Measurements from ENCODE around the gene FABP1.

Gene FABP1

DNA sequence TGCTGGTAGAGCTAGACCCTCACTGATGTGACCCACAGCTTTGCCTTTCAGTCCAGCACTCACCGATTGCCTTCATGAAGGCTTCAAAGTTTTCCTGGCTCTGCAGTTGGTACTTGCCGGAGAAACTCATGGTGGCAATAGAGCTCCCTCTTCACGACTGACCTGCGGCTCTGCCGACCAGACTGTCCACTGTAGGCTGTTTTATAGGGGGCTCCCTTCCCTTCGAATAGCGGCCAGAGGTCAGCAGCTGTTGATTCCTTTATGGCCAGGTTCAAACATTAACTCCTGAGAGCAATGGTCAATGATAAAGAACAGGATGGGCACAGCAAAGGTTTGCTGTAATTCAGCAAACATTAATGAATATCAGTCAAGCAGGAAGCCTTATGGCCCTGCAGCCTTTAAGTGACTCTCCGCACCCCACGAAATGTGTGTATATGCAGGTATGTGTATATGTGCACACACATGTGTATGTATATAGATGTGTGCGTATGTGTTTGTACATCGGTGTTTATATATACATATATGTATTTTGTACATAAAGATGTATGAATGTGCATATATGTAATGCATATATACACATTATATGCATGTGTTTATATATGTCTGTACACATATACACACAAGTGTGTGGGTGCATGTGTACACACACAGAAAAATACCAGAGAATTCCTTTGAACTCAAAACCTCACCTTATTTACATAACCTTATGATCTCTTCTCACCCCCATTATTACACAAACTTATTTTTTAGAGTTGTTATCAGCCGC, at the start of gene FABP1:
TSS of gene FABP1 (minus strand) at position 175 of the 766 bp plus-strand sequence. CDS start at position 130, 45 bp downstream.
- H3K27me3 ChIP-seq (ENCODE audit: insufficient read depth, low read length): no peaks in the 10 kb centered on the region

DNA sequence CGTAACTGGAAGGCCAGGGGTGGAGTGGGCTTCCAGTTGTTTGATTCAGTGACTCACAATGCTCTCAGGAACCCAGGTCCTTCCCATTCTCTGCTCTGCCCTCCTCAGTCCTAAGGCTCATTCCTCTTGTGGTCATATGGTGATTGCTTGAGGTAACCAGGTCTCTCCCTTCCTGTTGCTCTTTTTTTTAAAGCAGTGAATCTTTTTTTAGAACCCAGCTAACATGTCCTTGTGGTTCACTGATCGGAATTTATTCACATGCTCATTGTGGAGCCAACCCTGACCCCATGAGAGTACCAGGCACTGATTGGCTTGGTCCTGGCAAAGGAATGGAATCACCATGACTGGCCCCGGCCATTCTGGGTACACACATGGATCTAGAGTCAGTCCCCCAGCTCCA, 49.7 kb upstream of the FABP1 start:
- Histone ChIP-seq H3K36me3 (ENCODE audit: insufficient read depth, low read length) (no peaks in the 10 kb centered on the region), H3K27me3 (ENCODE audit: insufficient read depth, low read length) (no peaks in the 10 kb centered on the region), H3K4me1 (ENCODE audit: insufficient read depth, low read length) (no peaks in the 10 kb centered on the region), H3K4me3 (ENCODE audit: low read length) (no peak overlapping the region), H2AFZ (ENCODE audit: low read depth, low read length) (no peak overlapping the region), H3K9me3 (ENCODE audit: low read length) (no peaks in the 10 kb centered on the region)

More for the DNA sequence above, at the start of gene FABP1:
- Histone ChIP-seq H3K4me1 (ENCODE audit: insufficient read depth, low read length) (no peaks in the 10 kb centered on the region), H2AFZ (ENCODE audit: low read depth, low read length) (no peak within 1 kb of the TSS), H3K4me3 (ENCODE audit: low read length) (no peak within 1 kb of the TSS), H3K9me3 (ENCODE audit: low read length) (no peaks in the 10 kb centered on the region), H3K36me3 (ENCODE audit: insufficient read depth, low read length) (no peaks in the 10 kb centered on the region)

DNA sequence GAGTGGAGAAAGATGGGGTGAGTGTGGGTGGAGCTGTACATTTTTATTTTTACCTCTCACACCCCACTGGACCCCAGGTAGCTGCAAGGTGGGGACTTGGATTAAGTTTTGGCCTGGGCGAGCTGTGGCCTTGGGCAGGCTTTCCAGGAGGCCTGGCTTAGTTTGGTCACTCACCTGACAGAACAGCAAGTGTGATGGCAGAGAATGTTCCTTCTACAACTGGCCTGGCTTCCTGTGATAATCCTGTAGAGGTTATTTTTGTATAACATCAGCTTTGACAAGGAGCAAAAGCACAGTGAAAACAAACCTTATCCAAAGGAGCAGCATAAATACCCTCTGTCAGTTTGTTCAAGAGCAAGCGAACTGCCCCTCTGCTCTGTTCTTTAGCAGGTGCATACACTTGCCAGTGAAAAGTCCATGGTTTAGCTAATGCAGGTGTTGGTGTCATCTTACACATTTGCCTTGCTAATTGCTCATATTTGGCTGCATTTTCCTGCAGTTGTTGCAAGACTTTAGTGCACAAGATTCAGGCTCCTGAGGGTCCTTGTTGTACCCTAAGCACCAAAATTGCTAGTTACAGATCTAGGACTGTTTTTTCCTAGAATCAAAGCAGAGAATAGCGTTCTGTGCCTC, 48.6 kb upstream of the FABP1 start:
- Histone ChIP-seq H3K36me3 (ENCODE audit: insufficient read depth, low read length) (no peaks in the 10 kb centered on the region), H3K4me3 (ENCODE audit: low read length) (no peak overlapping the region), H2AFZ (ENCODE audit: low read depth, low read length) (no peak overlapping the region), H3K9me3 (ENCODE audit: low read length) (no peaks in the 10 kb centered on the region), H3K27me3 (ENCODE audit: insufficient read depth, low read length) (no peaks in the 10 kb centered on the region), H3K4me1 (ENCODE audit: insufficient read depth, low read length) (no peaks in the 10 kb centered on the region)

DNA sequence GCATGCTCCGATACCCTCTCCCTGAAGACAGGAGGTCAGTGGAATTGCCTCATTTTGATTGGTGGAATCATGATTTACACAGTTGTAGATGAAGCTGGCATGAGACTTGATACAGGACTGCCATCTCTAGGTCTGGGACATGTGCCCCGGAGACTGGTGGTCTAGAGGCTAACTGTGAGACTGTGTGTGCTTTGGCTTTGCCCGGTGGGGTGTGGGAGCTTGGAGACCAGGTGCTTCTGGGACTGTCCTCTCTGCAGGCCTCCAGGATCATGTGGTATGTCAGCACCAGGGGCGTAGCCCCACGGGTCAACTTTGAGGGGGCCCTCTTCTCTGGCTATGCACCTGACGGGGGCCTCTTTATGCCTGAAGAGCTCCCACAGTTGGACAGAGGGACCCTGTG, 45.0 kb upstream of the FABP1 start:
- Histone ChIP-seq H3K4me3 (ENCODE audit: low read length) (no peak overlapping the region), H3K4me1 (ENCODE audit: insufficient read depth, low read length) (no peaks in the 10 kb centered on the region), H2AFZ (ENCODE audit: low read depth, low read length) (no peak overlapping the region), H3K9me3 (ENCODE audit: low read length) (peaks cover 8% of the 10 kb centered on the region), H3K27me3 (ENCODE audit: insufficient read depth, low read length) (peaks cover 7% of the 10 kb centered on the region), H3K36me3 (ENCODE audit: insufficient read depth, low read length) (no peaks in the 10 kb centered on the region)

- Histone ChIP-seq H3K4me3 (ENCODE audit: low read length) (no peak overlapping the region), H3K36me3 (ENCODE audit: insufficient read depth, low read length) (no peaks in the 10 kb centered on the region), H3K27me3 (ENCODE audit: insufficient read depth, low read length) (peaks cover 7% of the 10 kb centered on the region), H3K9me3 (ENCODE audit: low read length) (peaks cover 8% of the 10 kb centered on the region), H2AFZ (ENCODE audit: low read depth, low read length) (no peak overlapping the region), H3K4me1 (ENCODE audit: insufficient read depth, low read length) (no peaks in the 10 kb centered on the region)
Measured at GRCh38 chr2:88171966-88172365, 44.1 kb upstream of the FABP1 start.

DNA sequence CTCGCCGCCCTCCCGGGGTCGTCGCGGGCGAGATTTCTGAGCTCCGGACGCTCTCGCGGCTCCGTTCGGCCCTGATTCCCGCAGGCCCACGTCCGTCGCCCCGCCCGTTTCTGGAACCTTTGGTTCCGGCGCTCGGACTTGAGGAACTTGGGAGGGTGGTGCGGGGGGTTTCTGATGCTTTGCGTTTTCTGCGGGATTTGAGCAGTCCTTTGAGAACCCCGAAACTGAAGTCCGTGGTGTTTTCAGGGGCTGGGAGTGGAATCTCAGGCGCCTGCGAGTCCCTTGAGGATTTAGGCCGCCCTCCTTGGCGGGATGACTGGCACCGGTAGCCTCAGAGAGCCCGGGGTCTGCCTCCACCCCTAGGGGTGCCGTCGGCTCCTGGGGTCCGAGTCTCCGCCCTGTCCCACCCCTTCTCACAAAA, 42.6 kb upstream of the FABP1 start:
- Histone ChIP-seq H2AFZ (ENCODE audit: low read depth, low read length) (no peak overlapping the region), H3K4me1 (ENCODE audit: insufficient read depth, low read length) (no peaks in the 10 kb centered on the region)

GRCh38 chr2:88168386-88168785, 40.5 kb upstream of the FABP1 start:
- Histone ChIP-seq H3K36me3 (ENCODE audit: insufficient read depth, low read length) (no peaks in the 10 kb centered on the region), H2AFZ (ENCODE audit: low read depth, low read length) (no peak overlapping the region), H3K4me3 (ENCODE audit: low read length) (no peak overlapping the region), H3K27me3 (ENCODE audit: insufficient read depth, low read length) (peaks cover 7% of the 10 kb centered on the region), H3K4me1 (ENCODE audit: insufficient read depth, low read length) (no peaks in the 10 kb centered on the region), H3K9me3 (ENCODE audit: low read length) (peaks cover 8% of the 10 kb centered on the region)

More for the DNA sequence above, 42.6 kb upstream of the FABP1 start:
- Histone ChIP-seq H3K4me3 (ENCODE audit: low read length) (no peak overlapping the region), H3K9me3 (ENCODE audit: low read length) (peaks cover 8% of the 10 kb centered on the region), H3K36me3 (ENCODE audit: insufficient read depth, low read length) (no peaks in the 10 kb centered on the region), H3K27me3 (ENCODE audit: insufficient read depth, low read length) (peaks cover 7% of the 10 kb centered on the region)

- no peak overlapping the region for H2AFZ ChIP-seq (ENCODE audit: low read depth, low read length)
- H3K9me3 ChIP-seq (ENCODE audit: low read length): peaks cover 8% of the 10 kb centered on the region
- no peaks in the 10 kb centered on the region for H3K4me1 ChIP-seq (ENCODE audit: insufficient read depth, low read length)
- no peaks in the 10 kb centered on the region for H3K36me3 ChIP-seq (ENCODE audit: insufficient read depth, low read length)
- no peak overlapping the region for H3K4me3 ChIP-seq (ENCODE audit: low read length)
- H3K27me3 ChIP-seq (ENCODE audit: insufficient read depth, low read length): peaks cover 7% of the 10 kb centered on the region
Measured at GRCh38 chr2:88167740-88168139, 39.9 kb upstream of the FABP1 start.

- Histone ChIP-seq H3K27me3 (ENCODE audit: insufficient read depth, low read length) (peaks cover 2% of the 10 kb centered on the region), H3K9me3 (ENCODE audit: low read length) (peaks cover 6% of the 10 kb centered on the region), H3K36me3 (ENCODE audit: insufficient read depth, low read length) (no peaks in the 10 kb centered on the region), H2AFZ (ENCODE audit: low read depth, low read length) (no peak overlapping the region), H3K4me3 (ENCODE audit: low read length) (no peak overlapping the region), H3K4me1 (ENCODE audit: insufficient read depth, low read length) (no peaks in the 10 kb centered on the region)
Measured at GRCh38 chr2:88165332-88166003, 37.6 kb upstream of the FABP1 start.

DNA sequence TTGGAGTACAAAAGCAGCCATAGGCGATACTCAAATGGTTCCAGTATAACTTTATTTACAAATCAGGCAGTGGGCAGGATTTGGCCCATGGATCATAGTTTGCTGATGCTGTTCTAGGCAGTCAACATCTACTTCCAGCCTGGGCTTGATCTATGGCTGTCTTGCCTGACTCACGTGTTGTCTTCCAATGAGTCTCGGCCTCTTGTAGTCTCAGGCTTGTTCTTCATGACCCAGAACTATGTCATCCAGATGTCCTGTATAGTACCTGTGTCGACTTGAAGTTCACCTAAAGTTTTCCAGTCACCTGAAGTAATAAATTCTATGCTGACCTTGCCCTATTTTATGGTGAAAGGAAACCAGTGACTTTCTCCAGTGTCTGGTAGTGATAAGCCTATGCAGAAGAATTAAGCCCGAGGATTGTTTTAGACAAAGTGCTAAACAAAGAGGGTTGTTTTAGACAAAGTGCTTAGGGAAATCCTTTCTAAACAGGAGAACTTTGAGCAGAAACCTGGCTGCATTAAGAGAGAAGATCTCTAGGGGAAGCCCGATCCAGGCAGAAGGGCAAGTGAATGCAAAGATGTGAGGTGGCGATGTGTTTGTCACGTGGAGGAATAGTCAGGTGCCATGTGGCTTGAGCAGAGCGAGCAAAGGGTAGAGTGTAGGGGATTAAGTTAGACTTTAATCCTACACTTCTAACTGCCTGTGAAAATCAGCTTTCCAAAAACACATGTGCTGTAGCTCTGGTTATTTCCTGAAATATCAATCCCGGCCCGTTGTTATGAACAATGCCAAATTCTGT, 33.8 kb upstream of the FABP1 start:
- Histone ChIP-seq H3K36me3 (ENCODE audit: insufficient read depth, low read length) (no peaks in the 10 kb centered on the region), H3K27me3 (ENCODE audit: insufficient read depth, low read length) (peaks cover 2% of the 10 kb centered on the region), H3K9me3 (ENCODE audit: low read length) (no peaks in the 10 kb centered on the region), H3K4me1 (ENCODE audit: insufficient read depth, low read length) (no peaks in the 10 kb centered on the region), H2AFZ (ENCODE audit: low read depth, low read length) (no peak overlapping the region), H3K4me3 (ENCODE audit: low read length) (no peak overlapping the region)

DNA sequence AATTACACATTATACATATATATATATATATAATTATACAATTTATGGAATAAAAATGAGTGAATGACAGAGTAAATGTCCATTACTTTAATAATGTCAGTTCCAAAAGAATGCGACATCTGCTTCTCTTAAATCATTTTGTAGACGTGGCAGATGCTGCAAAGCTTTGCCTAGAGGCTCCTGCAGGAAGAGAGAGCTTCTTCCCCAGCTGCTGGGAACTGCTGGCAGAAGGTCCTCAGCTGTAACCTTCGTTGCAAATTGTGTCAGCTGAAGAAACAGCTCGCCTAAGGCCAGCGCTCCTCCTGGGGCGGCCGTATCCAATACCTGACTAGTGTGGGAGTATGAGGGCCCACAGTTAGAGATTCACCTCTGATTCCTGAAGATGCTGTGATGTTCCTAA, 32.7 kb upstream of the FABP1 start:
- Histone ChIP-seq H2AFZ (ENCODE audit: low read depth, low read length) (no peak overlapping the region), H3K36me3 (ENCODE audit: insufficient read depth, low read length) (no peaks in the 10 kb centered on the region), H3K9me3 (ENCODE audit: low read length) (no peaks in the 10 kb centered on the region), H3K4me1 (ENCODE audit: insufficient read depth, low read length) (no peaks in the 10 kb centered on the region), H3K4me3 (ENCODE audit: low read length) (no peak overlapping the region), H3K27me3 (ENCODE audit: insufficient read depth, low read length) (peaks cover 2% of the 10 kb centered on the region)

- Histone ChIP-seq H3K4me1 (ENCODE audit: insufficient read depth, low read length) (no peaks in the 10 kb centered on the region), H3K27me3 (ENCODE audit: insufficient read depth, low read length) (peaks cover 2% of the 10 kb centered on the region), H2AFZ (ENCODE audit: low read depth, low read length) (no peak overlapping the region), H3K36me3 (ENCODE audit: insufficient read depth, low read length) (no peaks in the 10 kb centered on the region), H3K4me3 (ENCODE audit: low read length) (no peak overlapping the region), H3K9me3 (ENCODE audit: low read length) (no peaks in the 10 kb centered on the region)
Measured at GRCh38 chr2:88159955-88160415, 32.1 kb upstream of the FABP1 start.

All from neuron (in vitro differentiated cells).